ENCODE measurements around the gene ATAD3C. TPM values are rescaled to one million over a fixed set of nuclear protein-coding genes. Genes with fewer than 3 reads are reported as not detected.
"Not testable (repeated sequence)": the region's sequence is repeated elsewhere in the genome, so short reads cannot be mapped to it uniquely, and the experiment has no call there.

Gene ATAD3C
- total and polyA plus RNA-seq, 2 donors (not counting 1 experiment from before 2014, with no cell fraction given): 0.17 TPM; not detected in 1

- Histone ChIP-seq H3K9me3 (ENCODE audit: control insufficient read depth, insufficient read depth, low read depth, low read length) (no peaks in the 10 kb centered on the region), H3K4me2 (ENCODE audit: extremely low read depth, insufficient read depth, low read length) (no peak overlapping the region), H3K9ac (ENCODE audit: insufficient read depth, low read length) (no peak overlapping the region), H3K27ac (ENCODE audit: insufficient read depth, low read length) (no peak overlapping the region), H3K27me3 (ENCODE audit: control insufficient read depth, insufficient read depth, low read length) (no peaks in the 10 kb centered on the region), H3K4me1 (ENCODE audit: control insufficient read depth, extremely low read depth, insufficient read depth, low read length) (no peaks in the 10 kb centered on the region), H3K79me2 (ENCODE audit: control insufficient read depth, insufficient read depth, low read length) (peaks cover 4% of the 10 kb centered on the region), H3K4me3 (replicated peaks in 1 of 4; ENCODE audit: control extremely low read depth in 1 of 4, insufficient read depth in 1 of 4, low read depth in 3 of 4, low read length in 4 of 4) (no peak overlapping the region), H4K20me1 (ENCODE audit: control insufficient read depth, extremely low read depth, insufficient read depth, low read length) (no peaks in the 10 kb centered on the region), H3K36me3 (ENCODE audit: control insufficient read depth, insufficient read depth, low read length) (peaks cover 32% of the 10 kb centered on the region), H2AFZ (ENCODE audit: low read length) (no peak overlapping the region)
- TF ChIP-seq EZH2 (IDR thresholded peaks at IDR 0.05; ENCODE audit: low read length, missing control alignments) (no peak), CTCF (conservative IDR thresholded peaks at IDR 0.05 in 1 of 2, IDR thresholded peaks at IDR 0.05 in 1 of 2; ENCODE audit: low read depth in 1 of 2, low read length in 2 of 2) (no peak)
- DNase-seq (ENCODE audit: low read depth in 2 of 2): no peak
Observed at GRCh38 chr1:1482856-1483255, 33.4 kb downstream of the ATAD3C start.

GRCh38 chr1:1483714-1484113, 34.2 kb downstream of the ATAD3C start:
- no peak overlapping the region for H2AFZ ChIP-seq (ENCODE audit: low read length)
- no peak overlapping the region for H3K4me3 ChIP-seq (replicated peaks in 1 of 4; ENCODE audit: control extremely low read depth in 1 of 4, insufficient read depth in 1 of 4, low read depth in 3 of 4, low read length in 4 of 4)
- no peak overlapping the region for H3K4me2 ChIP-seq (ENCODE audit: extremely low read depth, insufficient read depth, low read length)
- H4K20me1 ChIP-seq (ENCODE audit: control insufficient read depth, extremely low read depth, insufficient read depth, low read length): no peaks in the 10 kb centered on the region
- H3K36me3 ChIP-seq (ENCODE audit: control insufficient read depth, insufficient read depth, low read length): peaks cover 27% of the 10 kb centered on the region
- no peaks in the 10 kb centered on the region for H3K4me1 ChIP-seq (ENCODE audit: control insufficient read depth, extremely low read depth, insufficient read depth, low read length)
- no peaks in the 10 kb centered on the region for H3K27me3 ChIP-seq (ENCODE audit: control insufficient read depth, insufficient read depth, low read length)
- H3K79me2 ChIP-seq (ENCODE audit: control insufficient read depth, insufficient read depth, low read length): peaks cover 4% of the 10 kb centered on the region
- TF ChIP-seq EZH2 (IDR thresholded peaks at IDR 0.05; ENCODE audit: low read length, missing control alignments) (no peak), CTCF (conservative IDR thresholded peaks at IDR 0.05 in 1 of 2, IDR thresholded peaks at IDR 0.05 in 1 of 2; ENCODE audit: low read depth in 1 of 2, low read length in 2 of 2) (no peak)
- no peak overlapping the region for H3K27ac ChIP-seq (ENCODE audit: insufficient read depth, low read length)
- no peak for DNase-seq (ENCODE audit: low read depth in 2 of 2)
- no peaks in the 10 kb centered on the region for H3K9me3 ChIP-seq (ENCODE audit: control insufficient read depth, insufficient read depth, low read depth, low read length)
- H3K9ac ChIP-seq (ENCODE audit: insufficient read depth, low read length): no peak overlapping the region

- H3K79me2 ChIP-seq (ENCODE audit: control insufficient read depth, insufficient read depth, low read length); H3K27ac ChIP-seq (ENCODE audit: insufficient read depth, low read length); H3K9ac ChIP-seq (ENCODE audit: insufficient read depth, low read length); H2AFZ ChIP-seq (ENCODE audit: low read length); H3K4me3 ChIP-seq (replicated peaks in 1 of 4; ENCODE audit: control extremely low read depth in 1 of 4, insufficient read depth in 1 of 4, low read depth in 3 of 4, low read length in 4 of 4); H3K9me3 ChIP-seq (ENCODE audit: control insufficient read depth, insufficient read depth, low read depth, low read length); H3K4me2 ChIP-seq (ENCODE audit: extremely low read depth, insufficient read depth, low read length); H3K27me3 ChIP-seq (ENCODE audit: control insufficient read depth, insufficient read depth, low read length); DNase-seq (ENCODE audit: low read depth in 2 of 2); H4K20me1 ChIP-seq (ENCODE audit: control insufficient read depth, extremely low read depth, insufficient read depth, low read length); H3K4me1 ChIP-seq (ENCODE audit: control insufficient read depth, extremely low read depth, insufficient read depth, low read length): not testable (repeated sequence)
- peaks cover 24% of the 10 kb centered on the region for H3K36me3 ChIP-seq (ENCODE audit: control insufficient read depth, insufficient read depth, low read length)
Observed at GRCh38 chr1:1484976-1485750, 35.7 kb downstream of the ATAD3C start.

GRCh38 chr1:1485755-1486317, 36.3 kb downstream of the ATAD3C start:
- not testable (repeated sequence) for H3K27ac ChIP-seq (ENCODE audit: insufficient read depth, low read length); H3K9ac ChIP-seq (ENCODE audit: insufficient read depth, low read length); H3K27me3 ChIP-seq (ENCODE audit: control insufficient read depth, insufficient read depth, low read length); H3K9me3 ChIP-seq (ENCODE audit: control insufficient read depth, insufficient read depth, low read depth, low read length); H4K20me1 ChIP-seq (ENCODE audit: control insufficient read depth, extremely low read depth, insufficient read depth, low read length); H3K4me2 ChIP-seq (ENCODE audit: extremely low read depth, insufficient read depth, low read length); H3K79me2 ChIP-seq (ENCODE audit: control insufficient read depth, insufficient read depth, low read length); H3K4me1 ChIP-seq (ENCODE audit: control insufficient read depth, extremely low read depth, insufficient read depth, low read length); DNase-seq (ENCODE audit: low read depth in 2 of 2); H2AFZ ChIP-seq (ENCODE audit: low read length); H3K4me3 ChIP-seq (replicated peaks in 1 of 4; ENCODE audit: control extremely low read depth in 1 of 4, insufficient read depth in 1 of 4, low read depth in 3 of 4, low read length in 4 of 4)
- H3K36me3 ChIP-seq (ENCODE audit: control insufficient read depth, insufficient read depth, low read length): peaks cover 26% of the 10 kb centered on the region
